ENCODE measurements around the gene ANKRD13D. TPM values are rescaled to one million over a fixed set of nuclear protein-coding genes. Genes with fewer than 3 reads are reported as not detected.

The ANKRD13D gene
- total RNA-seq, 4 donors from 2014 or later = 7.4 to 63.7 (median 22.5) TPM

GRCh38 chr11:67337257-67337656 lies 48.2 kb downstream of the ANKRD13D start:
- H3K4me1 ChIP-seq = no peaks in the 10 kb centered on the region
- no peaks in the 10 kb centered on the region for H3K36me3 ChIP-seq
- no peak overlapping the region for H3K27ac ChIP-seq
- DNase-seq = no peak
- TF ChIP-seq CTCF (IDR thresholded peaks at IDR 0.05) (no peak), POLR2A (IDR thresholded peaks at IDR 0.05) (no peak)
- H3K4me3 ChIP-seq = no peak overlapping the region
- intact Hi-C loops (cut with DNase I; ENCODE audit: low total_unique reads) = no loop called here
- H3K27me3 ChIP-seq = no peaks in the 10 kb centered on the region
- H3K9me3 ChIP-seq = no peaks in the 10 kb centered on the region

DNA sequence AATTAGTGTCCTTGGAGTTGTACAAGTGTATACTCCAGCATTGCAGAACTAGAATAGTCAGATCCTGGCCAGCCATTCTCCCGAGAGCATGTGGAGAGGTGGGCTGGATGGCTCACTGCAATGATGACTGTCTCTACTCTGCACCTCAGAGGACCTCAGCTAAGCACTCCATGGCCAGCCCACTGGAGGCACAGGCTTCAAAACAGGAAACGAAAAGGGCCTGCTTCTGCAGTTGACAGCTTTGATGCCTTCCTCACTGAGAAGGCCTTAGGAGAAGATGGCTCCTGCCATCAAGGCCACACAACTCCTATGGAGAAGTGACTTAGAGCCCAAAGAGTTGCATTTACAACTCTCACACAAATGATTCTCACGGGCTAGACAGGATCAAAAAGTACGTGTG lies 55.2 kb downstream of the ANKRD13D start:
- Histone ChIP-seq H3K4me1 (no peaks in the 10 kb centered on the region), H3K36me3 (no peaks in the 10 kb centered on the region), H3K27ac (no peak overlapping the region), H3K27me3 (no peaks in the 10 kb centered on the region), H3K9me3 (no peaks in the 10 kb centered on the region), H3K4me3 (no peak overlapping the region)
- no peak for DNase-seq
- TF ChIP-seq POLR2A (IDR thresholded peaks at IDR 0.05) = no peak
- TF ChIP-seq CTCF (IDR thresholded peaks at IDR 0.05) = no peak
- intact Hi-C loops (cut with DNase I; ENCODE audit: low total_unique reads) = no loop called here

- Histone ChIP-seq H3K27ac (no peak overlapping the region), H3K9me3 (no peaks in the 10 kb centered on the region), H3K36me3 (no peaks in the 10 kb centered on the region), H3K4me1 (no peaks in the 10 kb centered on the region), H3K27me3 (no peaks in the 10 kb centered on the region), H3K4me3 (no peak overlapping the region)
- intact Hi-C loops (cut with DNase I; ENCODE audit: low total_unique reads) = loop anchor here (5.0 kb wide), 1 partner anchor 42 kb away; no protein-coding TSS in a partner anchor
- no peak for DNase-seq
- TF ChIP-seq CTCF (IDR thresholded peaks at IDR 0.05) = no peak
- no peak for TF ChIP-seq POLR2A (IDR thresholded peaks at IDR 0.05)
Measured at GRCh38 chr11:67345247-67345919, 56.3 kb downstream of the ANKRD13D start.

- TF ChIP-seq CTCF (IDR thresholded peaks at IDR 0.05) = peak in 3 of 4 experiments; percentile 23 to 36 (median 26)
- no peak for TF ChIP-seq POLR2A (IDR thresholded peaks at IDR 0.05)
- H3K4me3 ChIP-seq = no peak overlapping the region
- H3K27me3 ChIP-seq = no peaks in the 10 kb centered on the region
- intact Hi-C loops (cut with DNase I; ENCODE audit: low total_unique reads) = loop anchor here (5.0 kb wide), 1 partner anchor 41 kb away; no protein-coding TSS in a partner anchor
- H3K4me1 ChIP-seq = no peaks in the 10 kb centered on the region
- no peaks in the 10 kb centered on the region for H3K36me3 ChIP-seq
- H3K9me3 ChIP-seq = no peaks in the 10 kb centered on the region
- DNase-seq = no peak
- no peak overlapping the region for H3K27ac ChIP-seq
Measured at GRCh38 chr11:67345920-67346819, 57.1 kb downstream of the ANKRD13D start.
